SU-DHL-6 (cell line): ENCODE results near the gene ADM2.

Experiments
- CTCF ChIP-seq: fragments of 200-600 bp; sonication (generic); IDR thresholded peaks from one replicate; pipeline ENCODE4 v1.5.1; 2017; ENCODE audit warnings: antibody characterized with exemption, mild to moderate bottlenecking, low read length, moderate library complexity; ENCODE audit not compliant: insufficient read depth, poor library complexity, severe bottlenecking
- EZH2phosphoT487 ChIP-seq: fragments of 200-600 bp; sonication (generic), shearing (Covaris generic); conservative IDR thresholded peaks from 2 replicates; pipeline ENCODE4 v1.6.1; 2018; ENCODE audit warnings: mild to moderate bottlenecking, antibody characterized with exemption, low read length, moderate library complexity, mixed read lengths

GRCh38 chr22:50497093-50497492, 15.8 kb downstream of the ADM2 start:
- TF ChIP-seq CTCF (no peak), EZH2phosphoT487 (no peak)
